NCI-H460 (cell line): ENCODE measurements around the gene PARVA. TPM values are rescaled to one million over a fixed set of nuclear protein-coding genes. Genes with fewer than 3 reads are reported as not detected.

Experiments
- DNase-seq: peaks from one replicate; pipeline ENCODE4 v3.0.0-alpha.2; 2016; ENCODE audit warnings: low read depth; ENCODE audit errors: extremely low read depth
- total RNA-seq: library from RNA; depleted of rRNA; stranded (reverse); fragments of >200 nt; shearing (Covaris generic); gene quantifications from 2 replicates; pipeline ENCODE4 v1.2.3, GENCODE V29; 2014

PARVA gene
- total RNA-seq, 1 experiment from 2014 or later: 9.7 TPM

DNA sequence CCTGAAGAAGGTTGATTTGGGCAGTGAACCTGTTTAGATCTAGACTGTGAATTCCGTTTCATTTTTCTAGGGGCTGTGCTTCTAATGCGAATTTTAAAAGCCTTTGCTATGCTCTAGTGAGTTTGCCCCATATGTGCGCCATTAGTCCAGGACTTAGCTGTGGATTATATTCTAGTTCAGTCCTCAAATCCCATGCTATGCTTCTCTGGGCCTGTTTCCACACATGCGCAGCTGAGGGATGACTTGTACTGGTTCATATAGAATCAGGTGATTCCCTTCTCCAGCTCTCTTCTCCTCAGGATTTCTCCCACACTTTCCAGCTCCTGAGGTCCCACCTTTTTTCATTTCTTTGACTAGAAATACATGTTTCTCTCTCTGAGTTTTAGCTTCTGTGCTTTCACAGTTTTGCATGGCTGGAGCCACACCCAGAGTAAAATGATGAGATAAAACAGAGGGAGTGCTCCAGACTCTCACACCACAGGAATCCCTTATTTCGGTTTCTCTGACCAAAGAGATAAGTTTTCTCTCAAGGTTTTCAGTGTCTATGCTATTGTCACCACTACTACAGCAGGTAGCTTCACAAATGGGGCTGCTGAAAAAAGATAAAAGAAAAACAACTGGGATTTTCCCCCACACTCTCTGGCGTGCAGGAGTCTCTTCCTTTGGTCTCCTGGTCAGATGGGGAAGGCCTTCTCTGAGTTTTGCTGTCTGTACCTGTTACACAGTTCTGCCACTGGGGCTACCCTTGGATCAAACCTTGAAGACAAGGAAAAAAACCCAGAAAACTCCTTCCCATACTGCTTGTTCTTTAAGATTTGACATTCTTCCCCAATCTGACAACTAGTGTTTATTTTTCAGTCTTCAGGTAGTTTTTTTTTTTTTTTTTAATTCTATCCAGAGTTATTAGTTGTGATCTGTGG is 200.6 kb downstream of the PARVA start:
- no peak for DNase-seq

DNA sequence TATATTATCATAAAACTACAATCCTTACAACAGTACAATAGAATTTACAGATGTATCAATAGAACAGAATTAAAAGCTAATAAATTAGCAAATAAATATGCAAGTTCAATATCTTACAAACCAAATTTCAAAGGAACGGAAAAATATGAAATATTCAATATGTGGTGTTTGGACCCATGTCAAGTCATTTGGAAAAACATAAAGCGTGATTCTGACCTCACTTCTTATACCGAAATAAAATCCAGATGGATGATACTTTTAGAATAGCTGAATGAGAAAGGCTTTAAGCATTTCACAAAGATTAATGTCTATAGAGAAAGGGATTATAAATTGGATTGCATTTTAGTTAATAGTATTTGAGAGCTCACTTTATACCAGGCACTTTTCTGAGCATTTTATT is 204.0 kb downstream of the PARVA start:
- no peak for DNase-seq

DNA sequence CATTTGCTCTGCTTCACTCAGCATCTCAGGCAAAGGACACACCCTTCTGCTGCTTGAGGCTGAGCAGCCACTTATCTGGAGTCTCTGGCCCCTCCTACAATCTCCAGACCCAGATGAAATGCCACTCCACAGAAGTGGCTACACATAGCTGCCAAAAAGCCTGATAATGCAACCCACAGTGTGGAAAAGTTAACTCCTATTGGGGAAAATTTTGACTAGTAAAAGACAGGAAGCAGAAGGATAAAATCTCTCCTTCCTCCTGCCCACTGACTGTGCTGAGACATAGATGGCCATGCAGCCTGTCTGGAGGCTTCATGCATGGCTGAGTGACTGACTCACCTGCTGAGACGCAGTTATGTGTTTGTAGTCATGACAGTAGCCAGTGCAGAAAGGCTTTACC is 204.6 kb downstream of the PARVA start:
- DNase-seq: no peak
